ENCODE measurements around the gene MED22. TPM values are rescaled to one million over a fixed set of nuclear protein-coding genes. Genes with fewer than 3 reads are reported as not detected.

MED22 gene
- total and polyA plus RNA-seq, 2 of the 8 experiments (the other 6 are each of a cell fraction or from before 2014, with no cell fraction given), result 56.4 to 68.4 TPM

DNA sequence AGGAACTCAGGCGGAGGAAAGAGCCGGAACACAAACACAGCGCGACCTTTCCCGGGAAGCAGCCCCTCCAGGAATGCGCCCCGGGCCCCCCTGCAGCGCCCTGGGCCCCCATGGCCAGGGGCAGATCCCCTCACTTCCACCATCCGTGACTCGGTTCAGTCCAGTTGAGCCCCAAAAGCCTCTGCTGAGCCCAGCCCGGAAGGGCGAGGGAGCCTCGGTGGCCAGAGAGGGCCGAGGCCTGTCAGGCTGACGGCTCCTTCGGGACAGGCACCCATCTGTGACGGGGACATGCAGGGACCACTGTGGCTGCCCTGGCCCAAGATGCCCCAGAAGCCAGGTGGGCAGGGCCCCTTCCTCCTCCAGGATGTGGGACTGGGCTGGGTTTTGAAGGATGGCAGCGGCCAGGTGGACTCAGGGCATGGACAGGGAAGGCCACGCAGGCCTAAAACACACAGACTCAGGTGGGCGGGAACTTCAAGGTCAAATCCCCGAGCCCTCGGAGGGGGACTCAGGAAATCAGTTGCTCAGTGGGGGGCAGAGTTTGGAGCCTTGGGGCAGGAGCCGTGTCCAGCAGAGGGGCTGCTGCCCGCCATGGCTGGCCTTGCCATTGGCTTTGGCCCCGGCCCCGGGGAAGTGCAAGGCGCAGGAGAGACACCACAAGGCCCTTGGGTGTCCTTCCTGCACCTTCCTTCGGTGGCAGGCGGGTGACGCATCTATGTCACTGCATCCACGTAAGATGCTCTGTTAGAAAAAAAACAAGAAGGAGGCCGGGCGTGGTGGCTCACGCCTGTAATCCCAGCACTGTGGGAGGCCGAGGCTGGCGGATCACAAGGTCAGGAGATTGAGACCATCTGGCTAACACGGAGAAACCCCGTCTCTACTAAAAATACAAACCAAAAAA, 43.2 kb downstream of the MED22 start (continued):
- TF ChIP-seq HDAC6 (IDR thresholded peaks at IDR 0.05; ENCODE audit: low read depth, low read length) (no peak), POU5F1 (IDR thresholded peaks at IDR 0.05; ENCODE audit: low read depth, low read length) (no peak), CTBP2 (IDR thresholded peaks at IDR 0.05; ENCODE audit: borderline replicate concordance, insufficient read depth, insufficient read length, low read length) (no peak), KDM5A (IDR thresholded peaks at IDR 0.05; ENCODE audit: low read length) (no peak)

Measured in H1 (cell line).